HFFc6 (cell line): ENCODE results near the gene RNF32. TPM values are rescaled to one million over a fixed set of nuclear protein-coding genes. Genes with fewer than 3 reads are reported as not detected.

Experiments
- DNase-seq: peaks from one replicate; pipeline ENCODE4 v3.0.0-alpha.2; 2018
- H3K27ac Mint-ChIP-seq: 2 replicates; pipeline ENCODE4 v1.8.0; 2020; ENCODE audit warnings: mild to moderate bottlenecking, mixed read lengths
- H3K27me3 Mint-ChIP-seq: 2 replicates; pipeline ENCODE4 v1.8.0; 2021; ENCODE audit warnings: mild to moderate bottlenecking, moderate library complexity, mixed read lengths; ENCODE audit not compliant: insufficient read depth
- H3K36me3 Mint-ChIP-seq: 2 replicates; pipeline ENCODE4 v1.8.0; 2021; ENCODE audit warnings: low read depth, mixed read lengths
- H3K4me1 Mint-ChIP-seq: 2 replicates; pipeline ENCODE4 v1.8.0; 2020; ENCODE audit warnings: low read depth, mixed read lengths
- H3K4me3 Mint-ChIP-seq: 2 replicates; pipeline ENCODE4 v1.8.0; 2020; ENCODE audit warnings: mild to moderate bottlenecking, moderate library complexity, mixed read lengths
- H3K9me3 Mint-ChIP-seq: 2 replicates; pipeline ENCODE4 v1.8.0; 2020; ENCODE audit warnings: mild to moderate bottlenecking, mixed read lengths
- CTCF ChIP-seq: fragments of 200-600 bp; sonication (generic); IDR thresholded peaks from 2 replicates; pipeline ENCODE4 v1.5.0; 2021; ENCODE audit warnings: antibody characterized with exemption, mild to moderate bottlenecking
- total RNA-seq, 6 experiments: library from RNA; stranded (reverse); fragmentation: NEBNext Ultra II Directional; extraction: Animal tissue kit (Norgen Biotek cat#: 25700); gene quantifications; 2 replicates in 1 of 6; 3 replicates in 5 of 6; pipeline ENCODE4 v1.2.3, GENCODE V29; 2021

RNF32 gene
- total RNA-seq, 6 experiments from 2014 or later: 0.94 to 2.5 (median 1.4) TPM

GRCh38 chr7:156603011-156603410 lies 37.6 kb upstream of the RNF32 start:
- DNase-seq: no peak
- no peaks in the 10 kb centered on the region for H3K36me3 Mint-ChIP-seq
- no peaks in the 10 kb centered on the region; the same call in 1 of the 2 replicates for H3K9me3 Mint-ChIP-seq
- H3K27ac Mint-ChIP-seq: no peak overlapping the region
- H3K27me3 Mint-ChIP-seq: no peaks in the 10 kb centered on the region; the same call in 1 of the 2 replicates
- H3K4me3 Mint-ChIP-seq: no peak overlapping the region
- TF ChIP-seq CTCF: no peak
- H3K4me1 Mint-ChIP-seq: no peaks in the 10 kb centered on the region

DNA sequence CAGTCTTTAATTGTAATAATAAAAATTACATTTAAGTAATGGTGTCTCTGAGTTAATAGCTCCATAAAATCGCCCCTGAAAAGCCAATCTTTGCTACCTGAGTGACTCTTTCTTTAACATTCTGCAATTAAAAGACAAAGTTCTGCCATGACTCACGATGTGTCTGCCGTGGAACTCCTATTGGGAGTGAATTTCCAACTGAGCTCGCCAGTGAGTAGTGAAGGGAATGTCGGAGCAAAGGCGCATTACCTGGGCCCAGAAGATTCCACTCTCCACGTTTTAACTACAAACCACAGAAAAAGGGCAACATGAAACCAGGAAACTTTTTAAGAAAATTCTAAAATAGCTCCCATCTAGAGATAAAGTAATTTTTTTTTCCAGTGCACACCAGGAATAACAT lies 36.9 kb upstream of the RNF32 start:
- DNase-seq: no peak

GRCh38 chr7:156604311-156604710 lies 36.3 kb upstream of the RNF32 start:
- Mint-ChIP-seq H3K4me3 (no peak overlapping the region), H3K36me3 (no peaks in the 10 kb centered on the region)
- DNase-seq: no peak

More for the DNA sequence above, 36.9 kb upstream of the RNF32 start:
- H3K4me3 Mint-ChIP-seq: no peak overlapping the region
- no peaks in the 10 kb centered on the region; the same call in 1 of the 2 replicates for H3K9me3 Mint-ChIP-seq
- no peak for TF ChIP-seq CTCF
- H3K27ac Mint-ChIP-seq: no peak overlapping the region
- peaks cover 2% of the 10 kb centered on the region; the same call in 1 of the 2 replicates for H3K27me3 Mint-ChIP-seq
- H3K4me1 Mint-ChIP-seq: no peaks in the 10 kb centered on the region
- H3K36me3 Mint-ChIP-seq: no peaks in the 10 kb centered on the region

GRCh38 chr7:156604836-156605695 lies 35.5 kb upstream of the RNF32 start:
- H3K9me3 Mint-ChIP-seq: no peaks in the 10 kb centered on the region; the same call in 1 of the 2 replicates
- no peaks in the 10 kb centered on the region for H3K4me1 Mint-ChIP-seq
- no peak overlapping the region for H3K4me3 Mint-ChIP-seq
- no peak for TF ChIP-seq CTCF
- peaks cover 7% of the 10 kb centered on the region; the same call in 1 of the 2 replicates for H3K27me3 Mint-ChIP-seq
- no peak for DNase-seq
- H3K27ac Mint-ChIP-seq: no peak overlapping the region
- no peaks in the 10 kb centered on the region for H3K36me3 Mint-ChIP-seq

More at GRCh38 chr7:156604311-156604710, 36.3 kb upstream of the RNF32 start:
- H3K9me3 Mint-ChIP-seq: no peaks in the 10 kb centered on the region; the same call in 1 of the 2 replicates
- H3K4me1 Mint-ChIP-seq: no peaks in the 10 kb centered on the region
- no peak for TF ChIP-seq CTCF
- peaks cover 7% of the 10 kb centered on the region; the same call in 1 of the 2 replicates for H3K27me3 Mint-ChIP-seq
- no peak overlapping the region for H3K27ac Mint-ChIP-seq

DNA sequence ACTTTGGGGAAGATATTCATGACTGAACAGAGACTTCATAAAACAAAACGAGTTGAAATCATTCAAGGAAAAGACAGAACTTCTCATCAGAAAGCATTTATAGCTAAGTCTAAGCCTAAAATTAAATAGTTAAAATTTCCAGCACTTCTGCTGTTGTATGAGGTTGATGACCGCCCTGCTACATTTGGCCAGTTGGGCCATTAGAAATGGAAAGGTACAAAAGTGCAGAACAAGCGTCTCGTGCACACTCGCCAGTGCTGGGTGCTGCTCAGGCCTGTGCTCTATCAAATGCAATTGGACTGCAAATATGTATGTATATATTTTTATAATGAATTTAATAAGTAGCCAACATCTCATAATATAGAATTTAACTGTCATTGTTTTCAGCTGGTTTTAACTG lies 34.4 kb upstream of the RNF32 start:
- no peak overlapping the region for H3K4me3 Mint-ChIP-seq
- peaks cover 12% of the 10 kb centered on the region for H3K27me3 Mint-ChIP-seq
- H3K9me3 Mint-ChIP-seq: no peaks in the 10 kb centered on the region; the same call in 1 of the 2 replicates
- DNase-seq: no peak
- no peaks in the 10 kb centered on the region for H3K36me3 Mint-ChIP-seq
- TF ChIP-seq CTCF: no peak
- no peak overlapping the region for H3K27ac Mint-ChIP-seq
- H3K4me1 Mint-ChIP-seq: no peaks in the 10 kb centered on the region
